HepG2 (cell line): Measurements from ENCODE around the gene TPRN. TPM values are rescaled to one million over a fixed set of nuclear protein-coding genes. Genes with fewer than 3 reads are reported as not detected.

Experiments
- GTF2F1 ChIP-seq: fragments of 150-350 bp; IDR thresholded peaks from 2 replicates; pipeline ENCODE4 v1.6.1; 2014; ENCODE audit warnings: low read length
- HMG20B ChIP-seq: conservative IDR thresholded peaks from 2 replicates; pipeline ENCODE4 v1.6.1; 2016; ENCODE audit warnings: missing genetic modification reagents, missing compliant biosample characterization
- IKZF4 ChIP-seq: sonication (generic); formaldehyde crosslinking; IDR thresholded peaks from 2 replicates; pipeline ENCODE4 v1.5.1; 2020; ENCODE audit warnings: borderline replicate concordance, mild to moderate bottlenecking, low read depth, missing genetic modification reagents; ENCODE audit errors: not compliant biosample characterization
- NBN ChIP-seq: fragments of 450-650 bp; conservative IDR thresholded peaks from 2 replicates; pipeline ENCODE4 v1.6.1; 2017
- NFKB2 ChIP-seq: sonication (generic); formaldehyde crosslinking; IDR thresholded peaks from 2 replicates; pipeline ENCODE4 v1.4.0; 2020; ENCODE audit warnings: missing genetic modification reagents, borderline replicate concordance
- PHF5A ChIP-seq: IDR thresholded peaks from one replicate; pipeline ENCODE4 v1.6.1; 2018; ENCODE audit warnings: low read depth, missing genetic modification reagents; ENCODE audit not compliant: unreplicated experiment
- SMAD3 ChIP-seq: sonication (generic); formaldehyde crosslinking; IDR thresholded peaks from 2 replicates; pipeline ENCODE4 v1.4.0; 2020; ENCODE audit warnings: missing genetic modification reagents
- STAT5B ChIP-seq: sonication (generic); formaldehyde crosslinking; IDR thresholded peaks from 2 replicates; pipeline ENCODE4 v1.4.0; 2020; ENCODE audit warnings: missing genetic modification reagents
- TAF15 ChIP-seq: fragments of 200-400 bp; formaldehyde crosslinking; IDR thresholded peaks from one replicate; pipeline ENCODE4 v1.6.1; 2018; ENCODE audit warnings: mild to moderate bottlenecking, low read depth, low read length; ENCODE audit not compliant: poor library complexity, severe bottlenecking
- TARDBP ChIP-seq: sonication (generic); formaldehyde crosslinking; IDR thresholded peaks from 2 replicates; pipeline ENCODE4 v1.8.0; 2022; ENCODE audit warnings: mild to moderate bottlenecking, missing genetic modification reagents
- TBX3 ChIP-seq: fragments of 450-650 bp; IDR thresholded peaks from 2 replicates; pipeline ENCODE4 v1.6.1; 2017; ENCODE audit warnings: antibody characterized with exemption, mild to moderate bottlenecking, inconsistent platforms, borderline replicate concordance
- XRCC5 ChIP-seq: fragments of 200-400 bp; formaldehyde crosslinking; optimal IDR thresholded peaks from 2 replicates; pipeline ENCODE3; 2017; ENCODE audit warnings: mild to moderate bottlenecking, low read length
- ZFP82 ChIP-seq: sonication (generic); formaldehyde crosslinking; IDR thresholded peaks from 2 replicates; pipeline ENCODE4 v1.5.1; 2020; ENCODE audit warnings: mild to moderate bottlenecking, missing genetic modification reagents, borderline replicate concordance
- ZNF10 ChIP-seq: sonication (generic); formaldehyde crosslinking; IDR thresholded peaks from 2 replicates; pipeline ENCODE4 v1.4.0; 2020; ENCODE audit warnings: mild to moderate bottlenecking, low read depth, missing genetic modification reagents, borderline replicate concordance
- ZNF367 ChIP-seq: sonication (generic); formaldehyde crosslinking; IDR thresholded peaks from 2 replicates; pipeline ENCODE4 v1.4.0; 2020; ENCODE audit warnings: missing genetic modification reagents, borderline replicate concordance
- ZNF562 ChIP-seq: sonication (generic); formaldehyde crosslinking; IDR thresholded peaks from 2 replicates; pipeline ENCODE4 v1.8.0; 2022; ENCODE audit warnings: missing genetic modification reagents, borderline replicate concordance
- ZNF713 ChIP-seq: sonication (generic); formaldehyde crosslinking; IDR thresholded peaks from 2 replicates; pipeline ENCODE4 v1.4.0; 2020; ENCODE audit warnings: mild to moderate bottlenecking, missing genetic modification reagents
- polyA plus RNA-seq, 8 experiments: library from polyadenylated mRNA; depleted of rRNA in 3 of 8; stranded (reverse) in 7 of 8; unstranded in 1 of 8; fragments of >200 nt; fragmentation: Illumina TruSeq in 4 of 8; extraction: Trizol in 4 of 8; gene quantifications; 2 replicates each; pipeline versions ENCODE4 v1.2.1 to v1.2.3, GENCODE V29; 2011 to 2016; ENCODE audit warnings: low read depth in 4 of 8, missing spikeins in 1 of 8, mixed read lengths in 1 of 8; ENCODE audit not compliant: insufficient read depth in 1 of 8
- total RNA-seq, 5 experiments: library from RNA; depleted of rRNA; stranded (reverse); fragments of >200 nt; fragmentation: Illumina TruSeq; extraction: Trizol; gene quantifications; 2 replicates each; pipeline ENCODE4 v1.2.3, GENCODE V29; 2016; ENCODE audit warnings: low read depth in 1 of 5
- TF ChIP-seq, protein P1 (sequence below): sonication (generic); formaldehyde crosslinking; conservative IDR thresholded peaks from 2 replicates; pipeline ENCODE4 v1.8.1; 2023; ENCODE audit warnings: missing genetic modification reagents
- TF ChIP-seq, protein P2 (sequence below): sonication (generic); formaldehyde crosslinking; IDR thresholded peaks from 2 replicates; pipeline ENCODE4 v1.4.0; 2020; ENCODE audit warnings: missing genetic modification reagents
- TF ChIP-seq, protein P3 (sequence below): sonication (generic); formaldehyde crosslinking; conservative IDR thresholded peaks from 2 replicates; pipeline ENCODE4 v1.8.0; 2022; ENCODE audit warnings: mild to moderate bottlenecking, moderate library complexity, missing genetic modification reagents
- TF ChIP-seq, protein P4 (sequence below): sonication (generic); formaldehyde crosslinking; IDR thresholded peaks from 2 replicates; pipeline ENCODE4 v1.4.0; 2020; ENCODE audit warnings: missing genetic modification reagents, mild to moderate bottlenecking, borderline replicate concordance

The TPRN gene
- total and polyA plus RNA-seq, 2 of the 13 experiments (the other 11 are each of a cell fraction or from before 2014, with no cell fraction given): 10.1 to 19.2 TPM

DNA sequence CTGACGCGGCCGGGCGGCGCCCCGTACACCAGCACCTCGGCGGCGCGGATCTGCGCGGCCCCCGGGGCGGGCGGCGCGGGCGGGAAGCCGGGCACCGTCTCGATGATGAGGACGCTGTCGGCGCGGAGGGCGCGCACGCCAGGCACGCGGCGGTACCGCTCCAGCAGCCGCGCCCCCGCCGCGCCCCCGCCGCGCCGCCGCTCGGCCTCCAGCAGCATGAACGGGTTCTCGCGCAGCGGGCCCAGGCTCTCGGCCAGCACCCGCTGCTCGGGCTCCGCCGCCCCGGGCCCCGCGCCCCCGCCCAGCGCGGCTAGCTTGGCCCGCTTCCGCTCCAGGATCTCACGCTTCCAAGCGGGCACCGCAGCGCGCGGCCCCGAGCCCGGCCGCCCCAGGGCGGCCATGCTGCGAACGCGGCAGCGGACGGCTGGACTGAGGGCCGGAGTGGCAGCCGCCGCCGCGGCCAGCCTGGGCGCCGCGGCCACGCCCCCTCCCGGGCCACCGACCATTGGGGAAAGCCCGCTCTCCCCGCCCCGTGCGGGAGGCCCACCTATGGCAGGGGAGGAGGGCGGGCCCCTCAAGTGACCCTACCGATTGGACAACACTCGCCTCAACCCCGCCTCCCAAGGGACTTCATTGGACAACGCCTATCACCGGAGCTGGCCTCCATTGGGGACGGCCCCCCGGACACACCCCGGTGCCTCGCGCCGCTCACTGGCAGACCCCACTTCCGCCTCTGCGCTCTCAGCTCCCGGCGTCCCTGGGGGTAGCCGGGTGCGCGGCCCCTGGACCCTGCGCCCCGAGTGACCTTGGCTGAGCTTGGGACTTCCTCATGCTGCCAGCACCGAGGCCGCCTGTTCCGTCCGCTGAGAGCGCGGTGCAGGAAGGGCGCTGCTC is at the start of gene TPRN (continued):
- TF ChIP-seq, protein P1, sequence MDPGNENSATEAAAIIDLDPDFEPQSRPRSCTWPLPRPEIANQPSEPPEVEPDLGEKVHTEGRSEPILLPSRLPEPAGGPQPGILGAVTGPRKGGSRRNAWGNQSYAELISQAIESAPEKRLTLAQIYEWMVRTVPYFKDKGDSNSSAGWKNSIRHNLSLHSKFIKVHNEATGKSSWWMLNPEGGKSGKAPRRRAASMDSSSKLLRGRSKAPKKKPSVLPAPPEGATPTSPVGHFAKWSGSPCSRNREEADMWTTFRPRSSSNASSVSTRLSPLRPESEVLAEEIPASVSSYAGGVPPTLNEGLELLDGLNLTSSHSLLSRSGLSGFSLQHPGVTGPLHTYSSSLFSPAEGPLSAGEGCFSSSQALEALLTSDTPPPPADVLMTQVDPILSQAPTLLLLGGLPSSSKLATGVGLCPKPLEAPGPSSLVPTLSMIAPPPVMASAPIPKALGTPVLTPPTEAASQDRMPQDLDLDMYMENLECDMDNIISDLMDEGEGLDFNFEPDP (CRISPR knock-in tag): no peak
- peak; percentile 77; the same call in 1 of the 2 replicates for TF ChIP-seq NFKB2 (CRISPR knock-in tag)
- no peak for TF ChIP-seq TBX3
- 0 out of 2 replicates have a peak, but pooled peaks have one; percentile 29 for TF ChIP-seq STAT5B (CRISPR knock-in tag)
- TF ChIP-seq, protein P2, sequence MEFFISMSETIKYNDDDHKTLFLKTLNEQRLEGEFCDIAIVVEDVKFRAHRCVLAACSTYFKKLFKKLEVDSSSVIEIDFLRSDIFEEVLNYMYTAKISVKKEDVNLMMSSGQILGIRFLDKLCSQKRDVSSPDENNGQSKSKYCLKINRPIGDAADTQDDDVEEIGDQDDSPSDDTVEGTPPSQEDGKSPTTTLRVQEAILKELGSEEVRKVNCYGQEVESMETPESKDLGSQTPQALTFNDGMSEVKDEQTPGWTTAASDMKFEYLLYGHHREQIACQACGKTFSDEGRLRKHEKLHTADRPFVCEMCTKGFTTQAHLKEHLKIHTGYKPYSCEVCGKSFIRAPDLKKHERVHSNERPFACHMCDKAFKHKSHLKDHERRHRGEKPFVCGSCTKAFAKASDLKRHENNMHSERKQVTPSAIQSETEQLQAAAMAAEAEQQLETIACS (CRISPR knock-in tag): peak; percentile 13; the same call in 1 of the 2 replicates
- TF ChIP-seq ZNF10: no peak
- TF ChIP-seq IKZF4: no peak
- TF ChIP-seq TARDBP (CRISPR knock-in tag): peak; percentile 90
- no peak for TF ChIP-seq ZNF562 (CRISPR knock-in tag)
- 0 out of 2 replicates have a peak, but pooled peaks have one; percentile 58 for TF ChIP-seq HMG20B (CRISPR knock-in tag)
- TF ChIP-seq TAF15: peak; percentile 33
- 0 out of 2 replicates have a peak, but pooled peaks have one; percentile 84 for TF ChIP-seq ZFP82 (CRISPR knock-in tag)
- no peak for TF ChIP-seq NBN
- TF ChIP-seq ZNF367 (CRISPR knock-in tag): no peak; the same call in 1 of the 2 replicates
- TF ChIP-seq, protein P3, sequence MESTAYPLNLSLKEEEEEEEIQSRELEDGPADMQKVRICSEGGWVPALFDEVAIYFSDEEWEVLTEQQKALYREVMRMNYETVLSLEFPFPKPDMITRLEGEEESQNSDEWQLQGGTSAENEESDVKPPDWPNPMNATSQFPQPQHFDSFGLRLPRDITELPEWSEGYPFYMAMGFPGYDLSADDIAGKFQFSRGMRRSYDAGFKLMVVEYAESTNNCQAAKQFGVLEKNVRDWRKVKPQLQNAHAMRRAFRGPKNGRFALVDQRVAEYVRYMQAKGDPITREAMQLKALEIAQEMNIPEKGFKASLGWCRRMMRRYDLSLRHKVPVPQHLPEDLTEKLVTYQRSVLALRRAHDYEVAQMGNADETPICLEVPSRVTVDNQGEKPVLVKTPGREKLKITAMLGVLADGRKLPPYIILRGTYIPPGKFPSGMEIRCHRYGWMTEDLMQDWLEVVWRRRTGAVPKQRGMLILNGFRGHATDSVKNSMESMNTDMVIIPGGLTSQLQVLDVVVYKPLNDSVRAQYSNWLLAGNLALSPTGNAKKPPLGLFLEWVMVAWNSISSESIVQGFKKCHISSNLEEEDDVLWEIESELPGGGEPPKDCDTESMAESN: peak; percentile 72; the same call in 1 of the 2 replicates
- TF ChIP-seq SMAD3 (CRISPR knock-in tag): peak; percentile 79; the same call in 1 of the 2 replicates
- TF ChIP-seq, protein P4, sequence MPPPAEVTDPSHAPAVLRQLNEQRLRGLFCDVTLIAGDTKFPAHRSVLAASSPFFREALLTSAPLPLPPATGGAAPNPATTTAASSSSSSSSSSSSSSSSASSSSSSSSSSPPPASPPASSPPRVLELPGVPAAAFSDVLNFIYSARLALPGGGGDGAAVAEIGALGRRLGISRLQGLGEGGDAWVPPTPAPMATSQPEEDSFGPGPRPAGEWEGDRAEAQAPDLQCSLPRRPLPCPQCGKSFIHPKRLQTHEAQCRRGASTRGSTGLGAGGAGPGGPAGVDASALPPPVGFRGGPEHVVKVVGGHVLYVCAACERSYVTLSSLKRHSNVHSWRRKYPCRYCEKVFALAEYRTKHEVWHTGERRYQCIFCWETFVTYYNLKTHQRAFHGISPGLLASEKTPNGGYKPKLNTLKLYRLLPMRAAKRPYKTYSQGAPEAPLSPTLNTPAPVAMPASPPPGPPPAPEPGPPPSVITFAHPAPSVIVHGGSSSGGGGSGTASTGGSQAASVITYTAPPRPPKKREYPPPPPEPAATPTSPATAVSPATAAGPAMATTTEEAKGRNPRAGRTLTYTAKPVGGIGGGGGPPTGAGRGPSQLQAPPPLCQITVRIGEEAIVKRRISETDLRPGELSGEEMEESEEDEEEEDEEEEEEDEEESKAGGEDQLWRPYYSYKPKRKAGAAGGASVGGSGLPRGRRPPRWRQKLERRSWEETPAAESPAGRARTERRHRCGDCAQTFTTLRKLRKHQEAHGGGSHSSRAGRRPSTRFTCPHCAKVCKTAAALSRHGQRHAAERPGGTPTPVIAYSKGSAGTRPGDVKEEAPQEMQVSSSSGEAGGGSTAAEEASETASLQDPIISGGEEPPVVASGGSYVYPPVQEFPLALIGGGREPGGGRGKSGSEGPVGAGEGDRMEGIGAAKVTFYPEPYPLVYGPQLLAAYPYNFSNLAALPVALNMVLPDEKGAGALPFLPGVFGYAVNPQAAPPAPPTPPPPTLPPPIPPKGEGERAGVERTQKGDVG: peak; percentile 88; the same call in 1 of the 2 replicates
- peak; percentile 84 for TF ChIP-seq XRCC5
- TF ChIP-seq ZNF713 (CRISPR knock-in tag): no peak
- no peak for TF ChIP-seq PHF5A (CRISPR knock-in tag)
- no peak for TF ChIP-seq GTF2F1
